ENCODE measurements around the gene KLHL26.

- no peak for TF ChIP-seq CTCF (IDR thresholded peaks at IDR 0.05; ENCODE audit: low read length)
- no peak for TF ChIP-seq EZH2phosphoT487 (IDR thresholded peaks at IDR 0.05; ENCODE audit: low read length)
Measured at GRCh38 chr19:18670312-18670711, 33.5 kb downstream of the KLHL26 start.

All from MM.1S (cell line).